MM.1S (cell line): Measurements from ENCODE around the gene CPVL.

Source experiments
- EZH2 ChIP-seq: fragments of 300-600 bp; sonication (generic); optimal IDR thresholded peaks from 2 replicates; pipeline ENCODE3; 2017; ENCODE audit warnings: low read depth, mild to moderate bottlenecking, antibody characterized with exemption, low read length, mixed read lengths
- EZH2phosphoT487 ChIP-seq: fragments of 300-600 bp; sonication (generic); IDR thresholded peaks from 2 replicates; pipeline ENCODE4 v1.6.1; 2018; ENCODE audit warnings: antibody characterized with exemption, low read length
- TF ChIP-seq, protein P1 (sequence below): fragments of 300-600 bp; sonication (generic); IDR thresholded peaks from 2 replicates; pipeline ENCODE4 v1.5.1; 2016; ENCODE audit warnings: antibody characterized with exemption, low read length, mixed read lengths

DNA sequence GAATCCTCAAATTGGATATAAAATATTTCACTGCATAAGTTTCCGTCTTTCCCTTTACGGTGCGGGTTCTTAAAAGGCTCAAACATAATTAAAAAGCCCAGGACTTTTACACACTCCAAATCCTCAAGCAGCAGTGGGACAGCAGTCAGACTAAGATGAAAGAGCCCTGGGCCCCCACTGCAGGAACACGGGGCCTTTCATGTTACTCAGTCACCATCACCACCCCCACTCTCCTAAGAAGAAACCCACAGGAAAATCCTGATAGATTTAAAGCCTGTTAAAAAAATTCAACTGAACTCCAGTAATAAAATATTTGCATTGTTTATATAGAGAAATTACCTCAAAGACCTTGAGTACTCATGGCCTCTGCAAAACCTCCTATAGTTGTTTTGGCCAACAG, 114.2 kb downstream of the CPVL start:
- TF ChIP-seq, protein P1, sequence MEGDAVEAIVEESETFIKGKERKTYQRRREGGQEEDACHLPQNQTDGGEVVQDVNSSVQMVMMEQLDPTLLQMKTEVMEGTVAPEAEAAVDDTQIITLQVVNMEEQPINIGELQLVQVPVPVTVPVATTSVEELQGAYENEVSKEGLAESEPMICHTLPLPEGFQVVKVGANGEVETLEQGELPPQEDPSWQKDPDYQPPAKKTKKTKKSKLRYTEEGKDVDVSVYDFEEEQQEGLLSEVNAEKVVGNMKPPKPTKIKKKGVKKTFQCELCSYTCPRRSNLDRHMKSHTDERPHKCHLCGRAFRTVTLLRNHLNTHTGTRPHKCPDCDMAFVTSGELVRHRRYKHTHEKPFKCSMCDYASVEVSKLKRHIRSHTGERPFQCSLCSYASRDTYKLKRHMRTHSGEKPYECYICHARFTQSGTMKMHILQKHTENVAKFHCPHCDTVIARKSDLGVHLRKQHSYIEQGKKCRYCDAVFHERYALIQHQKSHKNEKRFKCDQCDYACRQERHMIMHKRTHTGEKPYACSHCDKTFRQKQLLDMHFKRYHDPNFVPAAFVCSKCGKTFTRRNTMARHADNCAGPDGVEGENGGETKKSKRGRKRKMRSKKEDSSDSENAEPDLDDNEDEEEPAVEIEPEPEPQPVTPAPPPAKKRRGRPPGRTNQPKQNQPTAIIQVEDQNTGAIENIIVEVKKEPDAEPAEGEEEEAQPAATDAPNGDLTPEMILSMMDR = no peak
- no peak for TF ChIP-seq EZH2phosphoT487
- TF ChIP-seq EZH2 = no peak
